ENCODE data around the gene C9.
A peak's percentile ranks its signal among the peaks of the same experiment; 100 is the strongest.
"Not testable (repeated sequence)": the region's sequence is repeated elsewhere in the genome, so short reads cannot be mapped to it uniquely, and the experiment has no call there.

Gene C9

DNA sequence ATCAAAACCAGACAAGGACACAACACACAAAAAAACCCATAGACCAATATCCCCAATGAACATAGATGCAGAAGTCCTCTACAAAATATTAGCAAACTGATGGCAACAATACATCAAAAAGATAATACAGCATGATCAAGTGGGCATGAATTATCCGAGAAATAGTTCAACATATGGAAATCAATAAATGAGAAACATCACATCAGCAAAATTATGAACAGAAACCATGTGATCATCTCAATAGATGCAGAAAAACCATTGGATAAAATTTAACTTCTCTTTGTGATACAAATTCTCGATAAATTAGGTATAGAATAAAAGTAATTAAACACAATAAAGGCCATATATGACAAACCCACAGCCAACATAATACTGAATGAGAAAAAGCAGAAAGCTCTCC lies 69.6 kb downstream of the C9 start:
- no peak for DNase-seq (ENCODE audit: low read depth in 1 of 2, low spot score in 1 of 2)
- in situ Hi-C loops (cut with HindIII; ENCODE audit: low pct_unique_long_range_greater_than_20kb, low sequenced_read_pairs): no loop called here
- TF ChIP-seq JUND (IDR thresholded peaks at IDR 0.05; ENCODE audit: low read depth): no peak

DNA sequence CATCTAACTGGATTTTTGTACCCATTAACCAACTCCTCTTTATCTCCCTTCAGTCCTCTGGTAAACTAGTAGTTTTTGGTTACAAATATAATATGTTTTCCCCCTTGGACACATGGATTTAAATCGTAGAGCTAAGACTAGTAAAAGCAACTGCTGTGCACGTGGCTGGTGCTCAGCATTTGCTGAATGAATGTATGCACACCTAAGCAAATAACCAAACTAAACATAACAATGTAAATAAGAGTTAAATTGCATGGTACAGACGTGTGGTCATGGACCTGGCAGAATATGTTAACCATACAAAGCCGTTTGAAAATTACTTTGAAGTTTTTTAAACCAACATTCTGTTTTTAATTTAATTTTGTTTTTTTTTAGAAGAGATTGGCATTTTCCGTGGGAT lies 79.7 kb downstream of the C9 start:
- DNase-seq (ENCODE audit: low read depth in 1 of 2, low spot score in 1 of 2): peak; percentile 41 to 70
- in situ Hi-C loops (cut with HindIII; ENCODE audit: low pct_unique_long_range_greater_than_20kb, low sequenced_read_pairs): no loop called here
- no peak for TF ChIP-seq JUND (IDR thresholded peaks at IDR 0.05; ENCODE audit: low read depth)

DNA sequence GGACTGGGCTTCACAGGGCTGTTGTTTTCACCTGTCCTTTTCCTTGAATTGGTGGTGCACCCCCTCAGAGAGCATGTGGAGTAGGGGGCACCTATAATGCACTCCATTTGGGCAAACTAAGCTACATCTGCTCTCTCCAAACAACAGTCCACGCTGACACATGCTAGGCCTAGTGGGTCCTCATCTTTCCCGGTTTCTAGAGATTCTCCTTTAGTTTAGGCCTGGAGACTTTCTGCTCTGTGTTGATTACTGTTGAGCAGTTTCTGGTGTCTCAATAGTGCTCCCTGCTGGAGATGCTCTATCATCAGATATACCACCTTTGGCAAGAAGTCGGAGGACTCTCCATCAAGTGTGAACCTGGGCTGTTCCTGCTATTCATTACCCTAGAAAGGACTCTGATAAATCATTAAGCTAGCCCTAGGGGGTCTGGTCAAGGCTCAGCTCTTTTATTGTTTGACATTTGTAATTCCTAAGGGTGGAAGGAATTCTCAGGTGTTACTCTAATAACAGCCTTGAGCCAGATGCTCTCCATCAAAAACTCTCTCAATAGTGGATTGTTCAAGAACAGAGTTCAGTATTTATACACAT lies 81.0 kb downstream of the C9 start:
- in situ Hi-C loops (cut with HindIII; ENCODE audit: low pct_unique_long_range_greater_than_20kb, low sequenced_read_pairs): no loop called here
- peak; percentile 23 to 75 for DNase-seq (ENCODE audit: low read depth in 1 of 2, low spot score in 1 of 2)
- no peak for TF ChIP-seq JUND (IDR thresholded peaks at IDR 0.05; ENCODE audit: low read depth)

DNA sequence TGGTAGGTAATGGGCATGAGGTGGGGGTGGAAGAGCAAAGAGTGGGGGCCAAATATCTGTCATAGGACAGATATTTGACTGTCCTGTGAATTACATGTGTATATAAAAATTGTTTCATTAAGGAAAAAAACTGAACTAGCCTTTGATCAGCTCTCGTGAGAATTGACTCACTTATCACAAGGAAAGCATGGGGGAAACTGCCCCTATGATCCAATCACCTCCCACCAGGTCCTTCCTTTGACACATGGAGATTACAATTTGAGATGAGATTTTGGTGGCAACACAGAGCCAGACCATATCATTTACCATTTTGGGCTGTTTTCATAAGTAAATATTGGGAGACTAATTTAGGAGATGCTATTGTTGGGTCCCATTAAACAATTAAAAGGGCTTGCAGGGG lies 81.7 kb downstream of the C9 start:
- no peak for DNase-seq (ENCODE audit: low read depth in 1 of 2, low spot score in 1 of 2)
- TF ChIP-seq JUND (IDR thresholded peaks at IDR 0.05; ENCODE audit: low read depth): no peak
- in situ Hi-C loops (cut with HindIII; ENCODE audit: low pct_unique_long_range_greater_than_20kb, low sequenced_read_pairs): no loop called here

DNA sequence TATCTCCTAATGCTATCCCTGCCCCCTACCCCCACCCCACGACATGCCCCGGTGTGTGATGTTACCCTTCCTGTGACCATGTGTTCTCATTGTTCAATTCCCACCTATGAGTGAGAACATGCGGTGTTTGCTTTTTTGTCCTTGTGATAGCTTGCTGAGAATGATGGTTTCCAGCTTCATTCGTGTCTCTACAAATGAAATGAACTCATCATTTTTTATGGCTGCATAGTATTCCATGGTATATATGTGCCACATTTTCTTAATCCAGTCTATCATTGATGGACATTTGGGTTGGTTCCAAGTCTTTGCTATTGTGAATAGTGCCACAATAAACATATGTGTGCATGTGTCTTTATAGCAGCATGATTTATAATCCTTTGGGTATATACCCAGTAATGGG lies 88.4 kb downstream of the C9 start:
- in situ Hi-C loops (cut with HindIII; ENCODE audit: low pct_unique_long_range_greater_than_20kb, low sequenced_read_pairs); DNase-seq (ENCODE audit: low read depth in 1 of 2, low spot score in 1 of 2): not testable (repeated sequence)

DNA sequence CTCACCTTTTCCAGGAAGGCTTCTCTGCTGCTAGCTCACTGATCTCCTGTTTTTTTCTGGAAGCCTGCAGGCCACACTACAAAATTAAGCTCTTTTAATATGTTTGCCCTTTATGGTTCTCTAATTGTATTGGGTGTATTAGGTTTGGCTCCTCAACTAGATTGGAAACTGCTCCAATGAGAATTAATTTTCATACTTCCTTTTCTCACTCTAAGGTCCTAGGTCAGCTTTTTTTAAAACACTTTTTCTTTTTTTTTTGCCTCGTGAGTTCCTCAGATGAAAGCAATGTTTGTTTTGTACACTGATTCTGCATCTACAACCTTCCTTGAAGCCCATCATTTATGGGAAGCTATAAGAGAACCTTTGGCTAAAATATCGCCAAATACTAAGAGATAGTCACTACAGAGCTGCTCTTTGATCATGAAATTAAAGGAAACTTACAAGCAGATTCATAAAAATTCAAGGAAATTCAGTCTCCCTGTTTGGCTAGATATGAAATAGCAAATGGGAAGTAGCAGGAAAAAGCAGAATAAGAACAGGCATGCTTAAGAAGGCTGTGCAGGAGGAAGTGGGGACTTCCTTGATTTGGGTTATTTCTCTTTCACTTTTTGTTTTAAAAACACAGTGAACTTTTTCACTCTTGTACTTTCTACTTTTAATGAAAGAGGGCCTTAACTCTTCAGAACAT lies 89.8 kb downstream of the C9 start:
- in situ Hi-C loops (cut with HindIII; ENCODE audit: low pct_unique_long_range_greater_than_20kb, low sequenced_read_pairs): no loop called here
- no peak for DNase-seq (ENCODE audit: low read depth in 1 of 2, low spot score in 1 of 2)

DNA sequence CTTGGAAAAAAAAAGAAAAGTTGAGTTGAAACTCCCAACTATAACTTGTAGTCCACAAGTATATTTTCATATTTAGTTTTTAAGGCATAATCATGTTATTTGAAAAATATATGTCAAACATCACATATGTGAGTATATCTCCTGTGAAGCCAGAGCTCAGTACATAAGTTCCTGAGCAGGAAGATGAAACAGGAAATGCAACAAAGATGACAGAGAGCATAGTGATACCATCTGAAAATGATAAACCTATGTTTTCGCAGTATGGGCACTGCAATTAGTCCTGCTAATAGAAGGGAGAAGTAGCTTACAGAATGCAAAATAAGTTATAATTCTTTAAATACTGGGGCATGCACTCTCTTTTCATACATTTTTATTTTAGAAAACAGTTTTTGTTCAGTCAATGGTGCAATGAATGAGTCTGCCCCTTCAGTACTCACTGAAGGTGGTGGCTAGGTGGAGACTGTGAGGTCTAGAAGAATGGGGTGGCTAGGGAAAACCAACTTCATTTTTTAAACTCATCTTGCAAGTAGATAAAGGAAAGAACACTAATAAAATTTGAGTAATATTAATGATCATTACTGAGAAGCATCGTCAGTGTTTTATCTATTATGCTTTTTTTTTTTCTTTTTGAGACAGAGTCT lies 90.9 kb downstream of the C9 start:
- in situ Hi-C loops (cut with HindIII; ENCODE audit: low pct_unique_long_range_greater_than_20kb, low sequenced_read_pairs): no loop called here
- DNase-seq (ENCODE audit: low read depth in 1 of 2, low spot score in 1 of 2): no peak
- TF ChIP-seq JUND (IDR thresholded peaks at IDR 0.05; ENCODE audit: low read depth): no peak

More for the DNA sequence above, 89.8 kb downstream of the C9 start:
- no peak for TF ChIP-seq JUND (IDR thresholded peaks at IDR 0.05; ENCODE audit: low read depth)

DNA sequence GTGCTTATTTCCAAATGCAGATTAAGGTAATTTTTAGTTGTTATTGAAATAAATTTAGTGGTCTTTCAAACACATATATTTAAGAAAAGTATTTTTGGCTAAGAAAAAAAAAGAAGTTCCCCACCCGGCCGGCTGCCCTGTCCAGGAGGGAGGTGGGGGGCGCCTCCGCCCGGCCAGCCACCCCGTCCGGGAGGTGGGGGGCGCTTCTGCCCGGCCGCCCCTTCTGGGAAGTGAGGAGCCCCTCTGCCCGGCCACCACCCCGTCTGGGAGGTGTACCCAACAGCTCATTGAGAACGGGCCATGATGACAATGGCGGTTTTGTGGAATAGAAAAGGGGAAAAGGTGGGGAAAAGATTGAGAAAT lies 91.4 kb downstream of the C9 start:
- DNase-seq (ENCODE audit: low read depth in 1 of 2, low spot score in 1 of 2); in situ Hi-C loops (cut with HindIII; ENCODE audit: low pct_unique_long_range_greater_than_20kb, low sequenced_read_pairs): not testable (repeated sequence)

DNA sequence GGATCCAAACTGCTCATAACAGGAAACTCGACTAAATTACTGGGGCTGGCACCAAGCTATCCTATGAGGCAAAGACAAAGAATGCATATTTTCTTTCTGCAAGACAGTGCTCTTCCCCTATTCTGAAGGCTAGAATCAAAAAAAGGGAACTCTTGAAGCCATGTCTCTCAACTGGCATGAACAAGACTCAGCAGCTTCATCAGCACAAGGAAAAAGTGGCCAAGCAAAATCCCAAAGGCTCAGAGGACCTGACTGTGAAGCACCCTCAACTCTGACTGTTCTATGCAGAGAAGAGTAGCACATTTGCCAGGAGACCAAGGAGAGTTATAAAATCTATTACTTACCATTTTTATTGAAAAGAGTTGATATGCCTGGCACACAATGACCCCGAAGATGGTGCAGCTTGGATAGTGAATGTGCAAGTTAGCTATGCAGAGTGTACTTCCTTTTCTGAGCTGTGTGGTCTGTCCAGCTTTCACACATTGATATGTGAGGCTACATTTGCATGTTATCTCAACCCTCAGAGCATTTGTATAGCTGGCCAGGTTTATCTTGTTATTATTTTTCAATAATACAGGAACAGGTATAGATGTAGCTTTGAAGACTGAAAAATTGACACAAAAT lies 94.0 kb downstream of the C9 start:
- no peak for TF ChIP-seq JUND (IDR thresholded peaks at IDR 0.05; ENCODE audit: low read depth)
- no peak for DNase-seq (ENCODE audit: low read depth in 1 of 2, low spot score in 1 of 2)
- in situ Hi-C loops (cut with HindIII; ENCODE audit: low pct_unique_long_range_greater_than_20kb, low sequenced_read_pairs): no loop called here

DNA sequence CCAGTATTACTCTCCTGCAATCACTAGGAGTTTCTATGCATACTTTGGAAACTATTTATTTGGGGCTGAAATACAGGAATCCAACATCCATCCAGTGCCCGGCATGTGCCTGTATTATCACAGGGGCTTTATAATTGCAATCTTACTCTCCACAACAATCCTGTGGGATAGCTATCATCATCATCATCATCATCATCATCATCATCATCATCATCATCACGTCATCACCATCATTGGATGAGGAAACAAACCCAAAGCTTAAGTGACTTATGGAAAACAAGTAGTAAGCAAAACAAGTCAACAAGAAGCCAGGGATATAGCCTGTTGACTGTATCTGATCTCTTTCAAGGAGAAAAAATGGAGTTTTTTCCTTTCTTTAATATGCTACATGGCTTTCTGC lies 97.1 kb downstream of the C9 start:
- DNase-seq (ENCODE audit: low read depth in 1 of 2, low spot score in 1 of 2): no peak
- in situ Hi-C loops (cut with HindIII; ENCODE audit: low pct_unique_long_range_greater_than_20kb, low sequenced_read_pairs): no loop called here
- no peak for TF ChIP-seq JUND (IDR thresholded peaks at IDR 0.05; ENCODE audit: low read depth)

DNA sequence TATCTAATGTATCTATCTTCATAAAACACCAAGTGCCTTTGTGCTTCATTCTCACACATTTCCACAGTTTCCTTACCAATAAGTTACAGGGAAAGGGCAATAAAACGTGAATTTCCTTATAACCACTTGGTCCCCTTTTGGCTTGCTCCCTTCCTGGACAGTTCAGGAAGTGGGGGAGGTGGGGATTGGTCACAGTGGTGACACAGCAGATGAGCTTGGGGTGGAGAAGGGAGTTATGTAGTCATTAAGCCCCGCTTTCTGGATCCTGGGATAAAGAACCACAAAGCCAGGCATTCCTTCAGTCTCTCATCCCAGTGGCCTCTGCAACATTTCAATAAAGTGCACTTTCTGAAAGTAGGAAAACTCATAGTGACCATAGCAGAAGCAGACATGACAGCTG lies 97.9 kb downstream of the C9 start:
- in situ Hi-C loops (cut with HindIII; ENCODE audit: low pct_unique_long_range_greater_than_20kb, low sequenced_read_pairs): no loop called here
- TF ChIP-seq JUND (IDR thresholded peaks at IDR 0.05; ENCODE audit: low read depth): no peak
- DNase-seq (ENCODE audit: low read depth in 1 of 2, low spot score in 1 of 2): no peak

DNA sequence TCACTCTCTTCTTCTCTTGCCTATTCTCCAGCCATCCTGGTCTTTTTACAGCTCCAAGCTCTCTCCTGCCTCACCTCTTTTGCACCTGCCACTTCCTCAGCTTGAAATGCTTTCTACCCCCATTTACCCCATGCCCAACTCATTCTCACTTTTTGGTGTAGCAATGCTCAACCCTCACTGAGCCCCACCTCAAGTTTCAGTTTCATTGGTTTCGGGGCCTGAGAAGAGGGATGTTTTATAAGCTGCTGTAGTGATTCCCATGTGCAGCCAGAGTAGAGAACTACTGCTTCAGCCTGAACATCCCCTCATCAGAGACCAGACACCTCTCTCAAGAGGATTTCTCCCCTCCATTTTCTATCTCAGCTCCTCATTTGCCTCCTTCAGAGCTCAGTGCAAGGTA lies 99.8 kb downstream of the C9 start:
- no peak for TF ChIP-seq JUND (IDR thresholded peaks at IDR 0.05; ENCODE audit: low read depth)
- in situ Hi-C loops (cut with HindIII; ENCODE audit: low pct_unique_long_range_greater_than_20kb, low sequenced_read_pairs): no loop called here
- no peak for DNase-seq (ENCODE audit: low read depth in 1 of 2, low spot score in 1 of 2)

DNA sequence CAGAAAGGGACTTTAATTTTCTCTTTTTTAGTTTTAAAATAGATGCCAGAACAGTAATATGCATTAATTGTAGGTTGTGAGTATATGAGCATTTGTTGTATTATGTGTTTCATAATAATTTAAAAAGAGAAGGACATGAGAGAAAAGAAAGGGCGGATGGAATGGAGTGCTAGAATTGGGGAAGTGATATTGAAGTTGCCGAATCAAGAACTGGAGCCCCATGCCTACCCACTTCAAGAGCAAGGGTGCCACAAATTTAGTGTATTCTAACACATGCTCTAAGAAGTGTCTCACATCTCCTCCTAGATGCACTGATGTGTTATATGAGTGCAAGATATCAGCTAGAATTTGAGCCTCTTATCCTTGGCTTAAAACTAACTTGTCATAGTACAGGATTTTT lies 101.3 kb downstream of the C9 start:
- in situ Hi-C loops (cut with HindIII; ENCODE audit: low pct_unique_long_range_greater_than_20kb, low sequenced_read_pairs): no loop called here
- no peak for DNase-seq (ENCODE audit: low read depth in 1 of 2, low spot score in 1 of 2)
- TF ChIP-seq JUND (IDR thresholded peaks at IDR 0.05; ENCODE audit: low read depth): no peak
